Karpas-422 (cell line): ENCODE measurements around the gene ASXL1. TPM values are rescaled to one million over a fixed set of nuclear protein-coding genes. Genes with fewer than 3 reads are reported as not detected.
"Not testable (repeated sequence)": the region's sequence is repeated elsewhere in the genome, so short reads cannot be mapped to it uniquely, and the experiment has no call there.

Experiments used
- DNase-seq: peaks from one replicate; pipeline ENCODE4 v3.0.0-alpha.2; 2015
- H2AFZ ChIP-seq: fragments of 200-600 bp; sonication (generic); 2 replicates; pipeline ENCODE4 v1.6.1; 2014; ENCODE audit warnings: antibody characterized with exemption, low read length, mixed read lengths
- H3K27ac ChIP-seq: fragments of 200-600 bp; sonication (generic); 2 replicates; pipeline ENCODE4 v1.5.1; 2014; ENCODE audit warnings: mild to moderate bottlenecking, low read length, moderate library complexity
- H3K27me3 ChIP-seq: fragments of 200-600 bp; sonication (generic); 2 replicates; pipeline ENCODE4 v1.6.1; 2014; ENCODE audit warnings: low read length, mixed read lengths
- H3K36me3 ChIP-seq: fragments of 200-600 bp; sonication (generic); 2 replicates; pipeline ENCODE4 v1.6.1; 2014; ENCODE audit warnings: low read length, mixed read lengths; ENCODE audit not compliant: insufficient read depth
- H3K4me1 ChIP-seq: fragments of 200-600 bp; sonication (generic); 2 replicates; pipeline ENCODE4 v1.6.1; 2014; ENCODE audit warnings: mild to moderate bottlenecking, low read length, mixed read lengths
- H3K4me2 ChIP-seq: fragments of 200-600 bp; sonication (generic); 2 replicates; pipeline ENCODE4 v1.6.1; 2014; ENCODE audit warnings: low read length, low read depth, mild to moderate bottlenecking; ENCODE audit not compliant: poor library complexity, severe bottlenecking
- H3K4me3 ChIP-seq: fragments of 200-600 bp; sonication (generic); 2 replicates; pipeline ENCODE4 v1.5.1; 2014; ENCODE audit warnings: mild to moderate bottlenecking, antibody characterized with exemption, low read length, mixed read lengths
- H3K79me2 ChIP-seq: fragments of 200-600 bp; sonication (generic); 2 replicates; pipeline ENCODE4 v1.6.1; 2014; ENCODE audit warnings: mild to moderate bottlenecking, low read length, mixed read lengths
- H3K9ac ChIP-seq: fragments of 200-600 bp; sonication (generic); 2 replicates; pipeline ENCODE4 v1.6.0; 2014; ENCODE audit warnings: low read length
- H3K9me2 ChIP-seq: fragments of 200-600 bp; sonication (generic), shearing (Covaris generic); replicated peaks from 2 replicates; pipeline ENCODE4 v1.6.0; 2014; ENCODE audit warnings: mild to moderate bottlenecking, low read length, moderate library complexity; ENCODE audit not compliant: insufficient read depth
- H3K9me3 ChIP-seq: fragments of 300-700, 200-600 bp; sonication (generic); 2 replicates; pipeline ENCODE4 v1.6.1; 2014; ENCODE audit warnings: low read length, mixed read lengths
- H4K20me1 ChIP-seq: fragments of 200-600 bp; sonication (generic); 2 replicates; pipeline ENCODE4 v1.6.1; 2014; ENCODE audit warnings: mild to moderate bottlenecking, antibody characterized with exemption, low read length, low read depth; ENCODE audit not compliant: insufficient read depth
- total RNA-seq: library from RNA; depleted of rRNA; stranded (reverse); fragments of >200 nt; shearing (Covaris generic); gene quantifications from 2 replicates; pipeline ENCODE4 v1.2.3, GENCODE V29; 2014; ENCODE audit warnings: low replicate concordance

Gene ASXL1
- total RNA-seq, 1 experiment from 2014 or later, result 39.9 TPM

GRCh38 chr20:32321390-32321789, 36.7 kb upstream of the ASXL1 start:
- H3K9me2 ChIP-seq, result no peaks in the 10 kb centered on the region
- peak overlapping the region; percentile 11 for H3K4me2 ChIP-seq
- H2AFZ ChIP-seq, result no peak overlapping the region
- peak overlapping the region; percentile 55 for H3K27ac ChIP-seq
- peaks cover 7% of the 10 kb centered on the region for H3K4me1 ChIP-seq
- H4K20me1 ChIP-seq, result no peaks in the 10 kb centered on the region
- H3K9ac ChIP-seq, result no peak overlapping the region
- H3K79me2 ChIP-seq, result peaks cover 7% of the 10 kb centered on the region; the same call in 1 of the 2 replicates
- no peaks in the 10 kb centered on the region for H3K27me3 ChIP-seq
- no peaks in the 10 kb centered on the region for H3K9me3 ChIP-seq
- DNase-seq, result no peak
- H3K36me3 ChIP-seq, result peaks cover 29% of the 10 kb centered on the region; the same call in 1 of the 2 replicates
- no peak overlapping the region for H3K4me3 ChIP-seq

GRCh38 chr20:32322260-32322659, 35.9 kb upstream of the ASXL1 start:
- H3K4me3 ChIP-seq, DNase-seq, H3K9ac ChIP-seq, H4K20me1 ChIP-seq, H3K27me3 ChIP-seq, H3K9me3 ChIP-seq, H3K27ac ChIP-seq, H3K4me1 ChIP-seq, H3K4me2 ChIP-seq, H3K9me2 ChIP-seq, H2AFZ ChIP-seq, H3K79me2 ChIP-seq: not testable (repeated sequence)
- peaks cover 30% of the 10 kb centered on the region; the same call in 1 of the 2 replicates for H3K36me3 ChIP-seq

DNA sequence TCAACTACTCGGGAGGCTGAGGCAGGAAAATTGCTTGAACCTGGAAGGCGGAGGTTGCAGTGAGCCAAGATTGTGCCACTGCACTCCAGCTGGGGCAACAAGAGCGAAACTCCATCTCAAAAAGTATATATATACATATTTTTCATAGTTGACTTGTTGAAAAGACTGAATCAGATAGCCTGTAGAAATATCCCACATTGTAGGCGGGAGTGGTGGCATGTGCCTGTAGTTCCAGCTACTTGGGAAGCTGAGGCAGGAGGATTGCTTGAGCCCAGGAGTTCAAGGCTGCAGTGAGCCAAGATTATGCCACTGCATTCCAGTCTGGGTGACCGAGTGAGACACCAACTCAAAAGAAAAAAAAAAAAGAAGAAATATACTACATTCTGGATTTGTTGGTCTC, 34.4 kb upstream of the ASXL1 start:
- not testable (repeated sequence) for H3K27me3 ChIP-seq, DNase-seq, H3K79me2 ChIP-seq, H3K4me1 ChIP-seq, H4K20me1 ChIP-seq, H3K4me3 ChIP-seq, H3K9me2 ChIP-seq, H3K4me2 ChIP-seq, H2AFZ ChIP-seq, H3K9ac ChIP-seq, H3K27ac ChIP-seq, H3K9me3 ChIP-seq
- peaks cover 27% of the 10 kb centered on the region; the same call in 1 of the 2 replicates for H3K36me3 ChIP-seq

DNA sequence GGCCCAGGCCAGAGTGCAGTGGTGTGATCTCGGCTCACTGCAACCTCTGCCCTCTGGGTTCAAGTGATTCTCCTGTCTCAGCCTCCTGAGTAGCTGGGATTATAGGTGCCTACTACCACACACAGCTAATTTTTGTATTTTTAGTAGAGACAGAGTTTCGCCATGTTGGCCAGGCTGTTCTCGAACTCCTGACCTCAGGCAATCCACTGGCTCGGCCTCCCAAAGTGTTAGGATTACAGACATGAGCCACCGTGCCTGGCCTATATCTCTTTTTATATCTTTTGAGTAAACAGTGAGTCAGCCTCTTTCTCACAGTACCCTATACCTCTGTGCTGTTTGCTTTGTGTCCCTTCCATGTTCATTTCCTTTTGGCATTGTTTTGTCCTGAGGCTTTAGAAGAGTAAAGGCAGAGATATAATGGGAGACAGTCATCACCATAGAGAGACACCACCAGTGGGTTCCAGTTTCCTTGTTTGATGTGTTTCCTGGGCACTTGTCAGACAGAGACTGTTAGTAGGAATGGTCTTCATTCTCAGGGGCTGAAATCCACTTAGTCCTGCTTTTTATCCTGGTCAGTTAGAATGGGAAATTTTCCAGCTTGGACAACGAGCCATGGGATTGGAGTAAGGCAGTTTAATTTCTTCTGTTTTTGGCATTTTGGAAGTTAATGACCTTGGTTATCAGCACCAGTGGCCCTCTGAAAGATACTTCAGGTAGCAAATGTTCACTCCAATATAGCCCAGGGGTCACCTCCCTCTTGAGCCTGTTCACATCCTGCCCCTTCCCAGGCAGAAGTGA, 32.2 kb upstream of the ASXL1 start:
- H3K4me3 ChIP-seq, result no peak overlapping the region
- H2AFZ ChIP-seq, result no peak overlapping the region
- no peak for DNase-seq
- peaks cover 3% of the 10 kb centered on the region; the same call in 1 of the 2 replicates for H3K79me2 ChIP-seq
- no peaks in the 10 kb centered on the region for H4K20me1 ChIP-seq
- peaks cover 31% of the 10 kb centered on the region; the same call in 1 of the 2 replicates for H3K36me3 ChIP-seq
- no peaks in the 10 kb centered on the region for H3K9me2 ChIP-seq
- no peak overlapping the region for H3K4me2 ChIP-seq
- no peaks in the 10 kb centered on the region for H3K9me3 ChIP-seq
- H3K27me3 ChIP-seq, result no peaks in the 10 kb centered on the region
- peaks cover 20% of the 10 kb centered on the region for H3K4me1 ChIP-seq
- no peak overlapping the region for H3K27ac ChIP-seq
- H3K9ac ChIP-seq, result no peak overlapping the region

DNA sequence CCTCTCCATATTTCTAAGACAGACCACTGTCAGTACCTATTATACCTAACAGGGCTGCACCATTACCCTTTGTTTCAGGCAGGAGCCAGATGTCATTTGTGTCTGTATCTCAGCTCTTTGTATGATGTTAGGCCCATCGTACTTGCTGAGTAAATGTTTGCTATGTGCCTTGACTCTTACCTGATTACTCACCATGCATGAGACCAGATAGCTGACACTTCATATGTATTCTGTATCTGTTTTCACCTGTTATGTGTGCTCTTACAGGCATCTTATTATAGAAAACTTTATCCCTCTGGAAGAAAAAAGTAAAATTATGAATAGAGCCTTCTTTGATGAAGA, 31.7 kb upstream of the ASXL1 start:
- H3K27me3 ChIP-seq, result no peaks in the 10 kb centered on the region
- peaks cover 32% of the 10 kb centered on the region for H3K36me3 ChIP-seq
- H3K9ac ChIP-seq, result no peak overlapping the region
- H3K4me1 ChIP-seq, result peaks cover 23% of the 10 kb centered on the region
- no peak overlapping the region for H2AFZ ChIP-seq
- no peak for DNase-seq
- H3K4me3 ChIP-seq, result no peak overlapping the region
- 0 out of 2 replicates have a peak, but pooled peaks cover 3% of the 10 kb centered on the region for H3K79me2 ChIP-seq
- H3K4me2 ChIP-seq, result no peak overlapping the region
- H4K20me1 ChIP-seq, result no peaks in the 10 kb centered on the region
- no peak overlapping the region for H3K27ac ChIP-seq
- H3K9me2 ChIP-seq, result no peaks in the 10 kb centered on the region
- no peaks in the 10 kb centered on the region for H3K9me3 ChIP-seq

DNA sequence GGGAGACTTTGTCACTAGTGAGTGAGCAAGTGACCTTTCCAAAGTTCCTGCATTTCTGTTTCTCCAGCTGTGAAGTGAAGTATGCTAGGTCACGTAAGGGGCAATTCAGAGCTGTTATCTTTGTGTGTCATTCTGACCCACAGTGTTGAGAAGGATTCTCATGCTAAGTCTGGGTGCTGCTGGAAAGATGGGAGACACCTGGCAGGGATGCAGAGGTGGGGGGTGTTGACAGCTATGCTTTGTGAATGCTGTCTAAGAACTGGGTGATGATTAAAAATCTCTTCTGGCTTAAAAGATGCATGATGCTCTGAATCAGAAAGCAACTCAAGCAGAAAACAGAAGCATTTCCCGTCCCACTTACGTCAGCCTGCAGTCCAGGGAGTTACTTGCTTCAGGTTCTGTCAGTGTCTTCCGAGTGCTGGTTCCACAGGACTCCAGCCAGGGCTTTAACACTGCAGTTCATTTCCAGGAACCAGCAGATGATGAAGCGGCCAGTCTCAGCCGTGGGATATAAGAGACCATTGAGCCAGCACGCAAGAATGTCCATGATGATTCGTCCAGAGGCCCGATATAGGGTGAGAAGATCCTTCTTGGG, 30.9 kb upstream of the ASXL1 start:
- Histone ChIP-seq H3K4me3 (no peak overlapping the region), H3K9me3 (no peaks in the 10 kb centered on the region), H3K9me2 (no peaks in the 10 kb centered on the region), H3K79me2 (no peaks in the 10 kb centered on the region), H2AFZ (no peak overlapping the region), H3K9ac (no peak overlapping the region), H3K36me3 (peaks cover 34% of the 10 kb centered on the region), H3K27me3 (no peaks in the 10 kb centered on the region), H3K4me1 (peaks cover 26% of the 10 kb centered on the region), H3K4me2 (no peak overlapping the region), H4K20me1 (no peaks in the 10 kb centered on the region), H3K27ac (no peak overlapping the region)
- DNase-seq, result no peak

- Histone ChIP-seq H3K4me1 (peaks cover 37% of the 10 kb centered on the region), H3K9me2 (no peaks in the 10 kb centered on the region), H3K27me3 (no peaks in the 10 kb centered on the region), H2AFZ (no peak overlapping the region), H3K9me3 (no peaks in the 10 kb centered on the region), H4K20me1 (no peaks in the 10 kb centered on the region), H3K4me2 (no peak overlapping the region), H3K27ac (peak overlapping the region; percentile 62), H3K79me2 (no peaks in the 10 kb centered on the region), H3K4me3 (no peak overlapping the region), H3K9ac (no peak overlapping the region), H3K36me3 (peaks cover 51% of the 10 kb centered on the region)
- no peak for DNase-seq
Measured at GRCh38 chr20:32329817-32330554, 28.1 kb upstream of the ASXL1 start.

GRCh38 chr20:32330555-32330897, 27.6 kb upstream of the ASXL1 start:
- Histone ChIP-seq H4K20me1 (no peaks in the 10 kb centered on the region), H3K4me2 (no peak overlapping the region), H3K9me2 (no peaks in the 10 kb centered on the region), H3K79me2 (no peaks in the 10 kb centered on the region), H2AFZ (no peak overlapping the region), H3K9ac (0 out of 2 replicates have a peak overlapping the region, but pooled peaks have one; percentile 45), H3K4me3 (no peak overlapping the region), H3K36me3 (peaks cover 51% of the 10 kb centered on the region), H3K27me3 (no peaks in the 10 kb centered on the region), H3K4me1 (peaks cover 37% of the 10 kb centered on the region), H3K27ac (peak overlapping the region; percentile 62), H3K9me3 (no peaks in the 10 kb centered on the region)
- no peak for DNase-seq
